Mesenchymal stem cell (in vitro differentiated cells and primary cell): Measurements from ENCODE around the gene LOX.
"Not testable (repeated sequence)": the region's sequence is repeated elsewhere in the genome, so short reads cannot be mapped to it uniquely, and the experiment has no call there.

Experiments
- DNase-seq: peaks from one replicate; pipeline ENCODE4 v3.0.0-alpha.2; 2013
- H2AFZ ChIP-seq: one replicate; pipeline ENCODE4 v1.6.1; 2013; ENCODE audit warnings: low read depth, mild to moderate bottlenecking, control low read depth, inconsistent platforms, low read length, moderate library complexity
- H2AK5ac ChIP-seq: 2 replicates; pipeline ENCODE4 v1.6.1; 2013; ENCODE audit warnings: low read length, moderate library complexity, mild to moderate bottlenecking, inconsistent platforms; ENCODE audit not compliant: severe bottlenecking
- H2BK120ac ChIP-seq: one replicate; pipeline ENCODE4 v1.6.1; 2013; ENCODE audit warnings: low read depth, mild to moderate bottlenecking, inconsistent platforms, low read length, moderate library complexity
- H2BK12ac ChIP-seq, 2 experiments: one replicate each; pipeline ENCODE4 v1.6.1; 2013; ENCODE audit warnings: inconsistent platforms in 2 of 2, low read length in 2 of 2, mild to moderate bottlenecking in 2 of 2, moderate library complexity in 2 of 2, control low read depth in 1 of 2
- H2BK15ac ChIP-seq: one replicate; pipeline ENCODE4 v1.6.1; 2013; ENCODE audit warnings: mild to moderate bottlenecking, low read depth, inconsistent platforms; ENCODE audit not compliant: poor library complexity, severe bottlenecking
- H2BK5ac ChIP-seq: 2 replicates; pipeline ENCODE4 v1.6.1; 2013; ENCODE audit warnings: low read depth, mild to moderate bottlenecking, low read length, control low read depth, inconsistent platforms; ENCODE audit not compliant: poor library complexity, severe bottlenecking
- H3K14ac ChIP-seq, 2 experiments: one replicate each; pipeline ENCODE4 v1.6.1; 2013; ENCODE audit warnings: inconsistent platforms in 2 of 2, low read length in 2 of 2, control low read depth in 1 of 2, mild to moderate bottlenecking in 1 of 2, moderate library complexity in 1 of 2
- H3K18ac ChIP-seq, 2 experiments: one replicate each; pipeline ENCODE4 v1.6.1; 2013; ENCODE audit warnings: inconsistent platforms in 2 of 2, low read length in 2 of 2, control low read depth in 1 of 2, low read depth in 1 of 2, mild to moderate bottlenecking in 1 of 2
- H3K23ac ChIP-seq, 2 experiments: one replicate each; pipeline ENCODE4 v1.6.1; 2013; ENCODE audit warnings: inconsistent platforms in 2 of 2, low read length in 2 of 2, mild to moderate bottlenecking in 2 of 2, moderate library complexity in 2 of 2, control low read depth in 1 of 2
- H3K27ac ChIP-seq: 2 replicates; pipeline ENCODE4 v1.5.1; 2013; ENCODE audit warnings: mild to moderate bottlenecking, moderate library complexity, low read length, control low read depth, inconsistent platforms; ENCODE audit not compliant: poor library complexity, severe bottlenecking
- H3K27me3 ChIP-seq, 2 experiments: 2 replicates each; pipeline versions ENCODE4 v1.6.1 to v1.7.0; 2013; ENCODE audit warnings: low read length in 2 of 2, mild to moderate bottlenecking in 2 of 2, moderate library complexity in 2 of 2, control low read depth in 1 of 2, inconsistent platforms in 1 of 2; ENCODE audit not compliant: control insufficient read depth in 1 of 2, insufficient read depth in 1 of 2
- H3K36me3 ChIP-seq, 2 experiments: 2 replicates each; pipeline versions ENCODE4 v1.6.1 to v1.7.0; 2013; ENCODE audit warnings: low read length in 2 of 2, control low read depth in 1 of 2, inconsistent platforms in 1 of 2, low read depth in 1 of 2, mild to moderate bottlenecking in 1 of 2; ENCODE audit not compliant: insufficient read depth in 2 of 2, control insufficient read depth in 1 of 2
- H3K4ac ChIP-seq, 2 experiments: one replicate each; pipeline ENCODE4 v1.6.1; 2013; ENCODE audit warnings: inconsistent platforms in 2 of 2, low read length in 2 of 2, mild to moderate bottlenecking in 2 of 2, moderate library complexity in 2 of 2, control low read depth in 1 of 2, low read depth in 1 of 2
- H3K4me1 ChIP-seq: 2 replicates; pipeline ENCODE4 v1.6.1; 2013; ENCODE audit warnings: low read depth, low read length, control low read depth; ENCODE audit not compliant: control insufficient read depth, insufficient read depth
- H3K4me2 ChIP-seq: 2 replicates; pipeline ENCODE4 v1.6.1; 2013; ENCODE audit warnings: low read length, mild to moderate bottlenecking, inconsistent platforms; ENCODE audit not compliant: poor library complexity, severe bottlenecking
- H3K4me3 ChIP-seq, 2 experiments: 2 replicates each; pipeline versions ENCODE4 v1.5.1 to v1.7.0; 2013; ENCODE audit warnings: low read length in 2 of 2, mild to moderate bottlenecking in 2 of 2, control low read depth in 1 of 2, low read depth in 1 of 2; ENCODE audit not compliant: insufficient read depth in 1 of 2
- H3K79me1 ChIP-seq: replicated peaks from 2 replicates; pipeline ENCODE4 v1.6.1; 2013; ENCODE audit warnings: mild to moderate bottlenecking, control low read depth, low read length, inconsistent platforms; ENCODE audit not compliant: poor library complexity, severe bottlenecking
- H3K9ac ChIP-seq: 2 replicates; pipeline ENCODE4 v1.7.0; 2013; ENCODE audit warnings: mild to moderate bottlenecking, low read length, moderate library complexity
- H3K9me3 ChIP-seq: 2 replicates; pipeline ENCODE4 v1.7.0; 2013; ENCODE audit warnings: mild to moderate bottlenecking, low read length; ENCODE audit not compliant: control insufficient read depth
- H4K8ac ChIP-seq: one replicate; pipeline ENCODE4 v1.6.1; 2013; ENCODE audit warnings: inconsistent platforms, mild to moderate bottlenecking, low read length, moderate library complexity
- H4K91ac ChIP-seq: one replicate; pipeline ENCODE4 v1.6.1; 2013; ENCODE audit warnings: mild to moderate bottlenecking, low read length, inconsistent platforms
- WGBS: methylation state at CpG from one replicate; pipeline ENCODE4 v1.1.7; 2013; ENCODE audit warnings: mixed read lengths; 5-methylcytosine and 5-hydroxymethylcytosine counted together

Gene LOX

DNA sequence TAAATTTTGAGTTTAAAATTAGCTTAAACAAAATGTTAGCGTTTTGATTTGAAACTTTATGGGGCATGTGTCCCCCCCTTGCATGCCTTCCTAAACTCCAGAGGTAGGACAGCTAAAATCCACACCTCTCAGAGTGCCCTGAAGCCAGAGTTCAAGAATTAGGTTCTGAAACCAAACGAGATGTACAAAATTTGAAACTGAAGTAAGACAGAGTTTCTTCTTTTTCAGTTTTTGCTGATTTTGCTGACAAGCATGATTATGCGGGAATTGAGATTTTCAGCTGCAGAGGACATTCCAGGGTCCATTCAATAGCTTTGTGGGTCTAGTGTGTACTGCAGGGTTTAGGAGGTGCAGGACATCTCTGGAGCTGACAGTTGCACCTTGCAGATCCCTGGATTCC lies 17.1 kb upstream of the LOX start:
- H3K9ac ChIP-seq, result peak overlapping the region; percentile 85
- no peak overlapping the region for H2AFZ ChIP-seq
- no peak overlapping the region for H3K23ac ChIP-seq
- no peak for DNase-seq
- no peaks in the 10 kb centered on the region for H3K36me3 ChIP-seq
- no peak overlapping the region for H2BK5ac ChIP-seq
- H3K4me1 ChIP-seq, result peaks cover 11% of the 10 kb centered on the region
- H3K4me2 ChIP-seq, result no peak overlapping the region
- peak overlapping the region; percentile 27 for H4K91ac ChIP-seq
- peak overlapping the region; percentile 49 for H2BK120ac ChIP-seq
- H3K14ac ChIP-seq, result no peak overlapping the region
- peak overlapping the region in 1 of 2 experiments; percentile 46 for H3K4me3 ChIP-seq
- H2AK5ac ChIP-seq, result no peak overlapping the region
- H3K9me3 ChIP-seq, result no peaks in the 10 kb centered on the region
- H3K18ac ChIP-seq, result no peak overlapping the region
- no peak overlapping the region for H3K27ac ChIP-seq
- H2BK12ac ChIP-seq, result peak overlapping the region in 1 of 2 experiments; percentile 77
- peaks cover 3% of the 10 kb centered on the region for H3K79me1 ChIP-seq
- no peak overlapping the region for H3K4ac ChIP-seq
- H4K8ac ChIP-seq, result peak overlapping the region; percentile 23
- no peaks in the 10 kb centered on the region for H3K27me3 ChIP-seq
- WGBS, result 89% methylated on average over 3 of the region's 3 CpGs
- peak overlapping the region; percentile 48 for H2BK15ac ChIP-seq

DNA sequence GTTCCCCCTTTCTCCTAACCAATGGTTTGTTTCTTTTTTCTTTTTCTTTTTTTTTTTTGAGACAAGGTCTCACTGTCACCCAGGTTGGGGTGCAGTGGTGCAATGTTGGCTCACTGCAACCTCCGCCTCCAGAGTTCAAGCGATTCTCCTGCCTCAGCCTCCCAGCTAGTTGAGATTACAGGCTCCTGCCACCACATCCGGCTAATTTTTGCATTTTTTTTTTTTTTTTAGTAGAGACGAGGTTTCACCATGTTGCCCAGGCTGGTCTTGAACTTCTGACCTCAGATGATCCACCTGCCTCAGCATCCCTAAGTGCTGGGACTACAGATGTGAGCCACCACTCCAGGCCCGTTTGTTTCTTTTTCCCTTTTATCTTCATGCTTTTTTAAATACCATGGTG lies 16.2 kb upstream of the LOX start:
- not testable (repeated sequence) for H3K79me1 ChIP-seq, H3K9me3 ChIP-seq, H4K8ac ChIP-seq, H4K91ac ChIP-seq, H2BK12ac ChIP-seq, H3K27me3 ChIP-seq, H3K27ac ChIP-seq, H3K4ac ChIP-seq, H2BK120ac ChIP-seq, H2BK15ac ChIP-seq, H3K4me1 ChIP-seq, H3K23ac ChIP-seq, H2AFZ ChIP-seq, H2BK5ac ChIP-seq, DNase-seq, H3K14ac ChIP-seq, H3K4me2 ChIP-seq, H3K36me3 ChIP-seq
- peak overlapping the region in 1 of 2 experiments; percentile 34 for H3K4me3 ChIP-seq
- H2AK5ac ChIP-seq, result peak overlapping the region; percentile 65
- peak overlapping the region; percentile 85 for H3K9ac ChIP-seq
- H3K18ac ChIP-seq, result peak overlapping the region in 1 of 2 experiments; percentile 21
- WGBS, result 95% methylated on average over 4 of the region's 5 CpGs

DNA sequence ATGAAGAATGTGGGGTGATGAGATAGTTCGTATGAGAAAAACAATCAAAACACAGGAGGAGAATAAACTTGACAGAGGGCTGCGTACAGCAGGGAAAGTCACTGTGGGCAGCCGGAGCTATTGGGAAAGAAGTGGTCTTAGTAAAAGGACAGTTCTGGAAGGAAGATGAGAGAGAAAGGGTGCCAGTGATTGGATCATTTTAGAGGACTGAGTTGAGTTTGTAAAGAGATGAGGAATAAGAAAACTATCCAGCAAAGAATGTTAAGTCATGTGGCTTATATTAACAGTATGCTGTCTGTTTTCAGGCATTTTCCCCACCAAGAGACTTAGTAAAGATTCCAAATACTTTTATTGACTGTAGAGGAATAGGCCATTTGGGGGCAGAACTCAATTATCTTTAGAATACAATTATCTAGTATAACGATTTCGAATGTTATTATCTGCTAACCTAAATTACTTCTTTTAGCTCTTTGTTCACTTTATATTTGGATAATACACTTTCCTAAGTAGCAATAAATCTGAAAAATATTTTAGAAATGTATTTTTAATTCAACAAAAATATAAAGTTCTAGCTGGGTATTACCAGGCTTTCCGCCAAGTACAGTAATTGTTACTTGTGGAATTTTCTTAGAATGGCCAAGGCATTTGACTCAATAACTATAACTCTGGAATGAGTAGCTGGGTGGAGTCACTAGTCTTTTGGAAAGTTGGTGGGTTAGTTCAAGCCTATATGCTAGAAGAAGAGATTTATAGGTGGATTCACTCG lies 15.5 kb upstream of the LOX start:
- Histone ChIP-seq H3K23ac (no peak overlapping the region), H3K36me3 (no peaks in the 10 kb centered on the region), H3K27me3 (no peaks in the 10 kb centered on the region), H3K27ac (peak overlapping the region; percentile 53), H2BK12ac (no peak overlapping the region), H4K8ac (no peak overlapping the region), H3K9ac (peak overlapping the region; percentile 85), H2AFZ (no peak overlapping the region), H2BK15ac (no peak overlapping the region), H4K91ac (no peak overlapping the region), H2BK120ac (peak overlapping the region; percentile 19), H2BK5ac (no peak overlapping the region), H2AK5ac (no peak overlapping the region), H3K4me3 (peak overlapping the region in 1 of 2 experiments; percentile 67), H3K18ac (no peak overlapping the region), H3K9me3 (no peaks in the 10 kb centered on the region), H3K79me1 (peaks cover 3% of the 10 kb centered on the region), H3K4ac (no peak overlapping the region), H3K14ac (no peak overlapping the region), H3K4me1 (peaks cover 5% of the 10 kb centered on the region), H3K4me2 (no peak overlapping the region)
- peak; percentile 89 for DNase-seq
- 68% methylated on average over 4 of the region's 7 CpGs for WGBS

DNA sequence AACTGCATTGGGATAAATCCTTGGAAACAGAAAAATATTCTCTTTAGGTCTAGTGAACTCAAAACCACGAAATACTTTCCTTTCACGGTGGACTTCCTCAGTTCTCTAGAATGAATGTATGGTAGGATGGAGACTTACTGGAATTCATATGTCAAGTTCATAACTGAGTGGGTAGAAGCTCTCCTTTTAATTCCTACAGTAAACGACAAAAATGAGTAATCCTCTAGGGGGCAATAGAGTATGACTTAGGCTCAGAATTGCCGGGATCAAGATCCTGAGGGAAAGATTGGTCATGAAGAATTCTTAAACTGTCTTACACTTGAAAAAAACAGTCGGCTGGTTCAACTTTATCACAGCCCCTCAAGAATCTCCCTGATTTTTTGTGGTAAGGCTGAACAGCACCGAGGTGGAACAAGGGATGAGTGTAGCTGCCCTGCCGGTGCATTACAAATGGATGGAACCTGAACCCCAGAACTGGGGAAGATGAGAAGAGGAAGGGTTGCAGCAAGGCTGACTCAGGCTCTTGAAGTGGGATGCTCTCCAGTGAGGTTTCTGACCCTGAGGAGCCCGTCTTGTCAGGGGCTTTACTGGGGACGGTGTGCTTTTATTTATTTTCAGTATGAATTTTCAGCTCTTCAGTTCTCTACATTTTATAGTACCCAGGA lies 14.0 kb upstream of the LOX start:
- Histone ChIP-seq H3K4ac (no peak overlapping the region), H3K4me3 (peak overlapping the region in 1 of 2 experiments; percentile 67), H4K91ac (no peak overlapping the region), H2BK15ac (no peak overlapping the region), H3K18ac (peak overlapping the region; percentile 49 to 90), H2AK5ac (peak overlapping the region; percentile 85), H3K23ac (no peak overlapping the region), H4K8ac (no peak overlapping the region), H3K79me1 (peaks cover 3% of the 10 kb centered on the region), H3K9me3 (no peaks in the 10 kb centered on the region), H2AFZ (no peak overlapping the region), H2BK12ac (peak overlapping the region in 1 of 2 experiments; percentile 79), H3K27ac (peak overlapping the region; percentile 7), H2BK5ac (no peak overlapping the region), H3K4me1 (peaks cover 4% of the 10 kb centered on the region), H3K14ac (no peak overlapping the region), H3K4me2 (no peak overlapping the region), H3K36me3 (no peaks in the 10 kb centered on the region), H3K9ac (peak overlapping the region; percentile 85), H3K27me3 (no peaks in the 10 kb centered on the region), H2BK120ac (peak overlapping the region; percentile 42)
- DNase-seq, result peak; percentile 69
- WGBS, result 59% methylated on average over 5 of the region's 9 CpGs
